Stomach (tissue), 9 donors: ENCODE data around the gene NEDD4L. TPM values are rescaled to one million over a fixed set of nuclear protein-coding genes. Genes with fewer than 3 reads are reported as not detected.

ENCODE experiments used
- DNase-seq, 2 donors: peaks; one replicate each; pipeline versions ENCODE4 v3.0.0 to v3.0.0-alpha.2; 2013 to 2019
- H3K27ac ChIP-seq, 5 donors: fragments of 200-600 bp in 4 of 5; sonication (generic) in 4 of 5; one replicate each; pipeline ENCODE4 v1.5.1; 2013 to 2019; ENCODE audit warnings: mild to moderate bottlenecking in 1 of 5, moderate library complexity in 1 of 5
- H3K27me3 ChIP-seq, 3 donors: fragments of 200-600 bp; sonication (generic); one replicate each; pipeline ENCODE4 v1.5.1; 2017 to 2019; ENCODE audit warnings: mixed run types in 1 of 3
- H3K36me3 ChIP-seq, 4 donors: fragments of 200-600 bp; sonication (generic); 1 replicate in 3 of 4; 2 replicates in 1 of 4; pipeline ENCODE4 v1.5.1; 2016 to 2019
- H3K4me1 ChIP-seq, 4 donors: fragments of 200-600 bp; sonication (generic); one replicate each; pipeline ENCODE4 v1.5.1; 2016 to 2019
- H3K4me3 ChIP-seq, 4 donors: fragments of 200-600 bp; sonication (generic) in 3 of 4; one replicate each; pipeline ENCODE4 v1.5.1; 2016 to 2019; ENCODE audit warnings: mild to moderate bottlenecking in 1 of 4
- H3K9me3 ChIP-seq, 4 donors: fragments of 200-600 bp; sonication (generic); one replicate each; pipeline ENCODE4 v1.5.1; 2016 to 2019
- EP300 ChIP-seq: sonication (generic); formaldehyde crosslinking; IDR thresholded peaks from one replicate; pipeline ENCODE4 v1.6.1; 2017; ENCODE audit warnings: antibody characterized with exemption
- POLR2A ChIP-seq, 4 donors: fragments of 450-650 bp; IDR thresholded peaks; one replicate each; pipeline ENCODE4 v1.6.1; 2016; ENCODE audit warnings: antibody characterized with exemption in 4 of 4, control low read depth in 2 of 4, mild to moderate bottlenecking in 1 of 4, moderate library complexity in 1 of 4
- POLR2AphosphoS5 ChIP-seq, 3 donors: sonication (generic); formaldehyde crosslinking; IDR thresholded peaks; one replicate each; pipeline ENCODE4 v1.6.1; 2016; ENCODE audit warnings: antibody characterized with exemption in 3 of 3
- WGBS, 5 donors: extraction: QIAGEN DNeasy Blood & Tissue Kit in 3 of 5; methylation state at CpG; one replicate each; pipeline versions ENCODE4 v1.1.5 to v1.1.7; 2013 to 2018; 5-methylcytosine and 5-hydroxymethylcytosine counted together
- intact Hi-C: fragments of 100-400 bp; cut with DNase I; formaldehyde crosslinking; loops from one replicate; pipeline ENCODE4 v1.15.1; 2023; ENCODE audit warnings: low total_unique reads
- polyA plus RNA-seq, 3 donors: library from polyadenylated mRNA; stranded (reverse); fragments of 200-250 nt; gene quantifications; one replicate each; pipeline ENCODE4 v1.2.3, GENCODE V29; 2013
- total RNA-seq, 5 donors: library from RNA; depleted of rRNA; stranded (reverse); fragments of >200 nt; gene quantifications; one replicate each; pipeline versions ENCODE4 v1.1.0 to v1.2.3, GENCODE V29; 2014 to 2016
- TF ChIP-seq, protein P1 (sequence below), 7 experiments: fragments of 450-650 bp in 4 of 7; fragments of 200-600 bp in 3 of 7; sonication (generic) in 3 of 7; IDR thresholded peaks; one replicate each; pipeline ENCODE4 v1.5.1; 2016 to 2019; ENCODE audit warnings: antibody characterized with exemption in 7 of 7, control low read depth in 2 of 7, mild to moderate bottlenecking in 1 of 7
- donor health status: healthy with polysubstance abuse.
- donor health status: Bipolar disorder and iron deficiency.
- donor health status: healthy.

The NEDD4L gene
- total and polyA plus RNA-seq, 8 donors, result 46.1 to 315 (median 129) TPM

GRCh38 chr18:58033216-58033615 is 10.8 kb upstream of the NEDD4L start:
- intact Hi-C loops, result no loop called here
- H3K27me3 ChIP-seq, result no peaks in the 10 kb centered on the region
- WGBS, 5 donors, result 84 to 93% (median 88%) methylated on average over 3 of the region's 3 CpGs
- TF ChIP-seq POLR2A (IDR thresholded peaks at IDR 0.05), result no peak
- TF ChIP-seq, protein P1, sequence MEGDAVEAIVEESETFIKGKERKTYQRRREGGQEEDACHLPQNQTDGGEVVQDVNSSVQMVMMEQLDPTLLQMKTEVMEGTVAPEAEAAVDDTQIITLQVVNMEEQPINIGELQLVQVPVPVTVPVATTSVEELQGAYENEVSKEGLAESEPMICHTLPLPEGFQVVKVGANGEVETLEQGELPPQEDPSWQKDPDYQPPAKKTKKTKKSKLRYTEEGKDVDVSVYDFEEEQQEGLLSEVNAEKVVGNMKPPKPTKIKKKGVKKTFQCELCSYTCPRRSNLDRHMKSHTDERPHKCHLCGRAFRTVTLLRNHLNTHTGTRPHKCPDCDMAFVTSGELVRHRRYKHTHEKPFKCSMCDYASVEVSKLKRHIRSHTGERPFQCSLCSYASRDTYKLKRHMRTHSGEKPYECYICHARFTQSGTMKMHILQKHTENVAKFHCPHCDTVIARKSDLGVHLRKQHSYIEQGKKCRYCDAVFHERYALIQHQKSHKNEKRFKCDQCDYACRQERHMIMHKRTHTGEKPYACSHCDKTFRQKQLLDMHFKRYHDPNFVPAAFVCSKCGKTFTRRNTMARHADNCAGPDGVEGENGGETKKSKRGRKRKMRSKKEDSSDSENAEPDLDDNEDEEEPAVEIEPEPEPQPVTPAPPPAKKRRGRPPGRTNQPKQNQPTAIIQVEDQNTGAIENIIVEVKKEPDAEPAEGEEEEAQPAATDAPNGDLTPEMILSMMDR (IDR thresholded peaks at IDR 0.05), result no peak
- TF ChIP-seq POLR2AphosphoS5 (IDR thresholded peaks at IDR 0.05), result no peak
- no peak for TF ChIP-seq EP300
- H3K36me3 ChIP-seq, result no peaks in the 10 kb centered on the region
- H3K4me3 ChIP-seq, result no peak overlapping the region
- DNase-seq, result no peak
- H3K9me3 ChIP-seq, result no peaks in the 10 kb centered on the region
- H3K4me1 ChIP-seq, result peaks cover 0 to 4% (median 0%) of the 10 kb centered on the region in 4 donors
- H3K27ac ChIP-seq, result no peak overlapping the region

DNA sequence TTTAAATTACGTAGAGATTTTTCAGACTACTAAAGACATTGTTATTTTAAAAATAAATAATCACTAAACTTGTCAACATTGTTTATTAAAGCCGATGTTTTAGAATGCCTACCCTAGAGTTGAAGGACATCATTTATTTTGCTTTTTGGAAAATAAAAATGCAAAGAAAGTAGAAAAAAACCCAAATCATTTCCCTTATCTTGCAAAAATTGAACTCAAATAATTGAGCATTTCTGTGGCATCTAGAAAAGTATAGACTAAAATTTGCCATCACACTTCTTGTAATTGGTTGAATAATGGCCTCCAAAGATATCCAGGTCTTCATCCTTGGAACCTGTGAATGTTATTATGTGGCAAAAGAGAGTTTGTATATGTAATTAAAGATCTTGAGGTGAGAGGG is 9.7 kb upstream of the NEDD4L start:
- H3K4me3 ChIP-seq, result no peak overlapping the region
- H3K36me3 ChIP-seq, result no peaks in the 10 kb centered on the region
- WGBS, 5 donors, result 72 to 86% (median 77%) methylated on average over 2 of the region's 2 CpGs
- no peak overlapping the region for H3K27ac ChIP-seq
- DNase-seq, result no peak
- peaks cover 0 to 4% (median 0%) of the 10 kb centered on the region in 4 donors for H3K4me1 ChIP-seq
- no peaks in the 10 kb centered on the region for H3K9me3 ChIP-seq
- intact Hi-C loops, result no loop called here
- TF ChIP-seq, protein P1 (IDR thresholded peaks at IDR 0.05), result no peak
- TF ChIP-seq EP300, result no peak
- no peak for TF ChIP-seq POLR2A (IDR thresholded peaks at IDR 0.05)
- TF ChIP-seq POLR2AphosphoS5 (IDR thresholded peaks at IDR 0.05), result no peak
- H3K27me3 ChIP-seq, result no peaks in the 10 kb centered on the region

GRCh38 chr18:58037163-58037562 is 6.9 kb upstream of the NEDD4L start:
- no peaks in the 10 kb centered on the region for H3K27me3 ChIP-seq
- H3K4me3 ChIP-seq, result no peak overlapping the region
- no peaks in the 10 kb centered on the region for H3K9me3 ChIP-seq
- peaks cover 0 to 4% (median 0%) of the 10 kb centered on the region in 4 donors for H3K4me1 ChIP-seq
- H3K36me3 ChIP-seq, result no peaks in the 10 kb centered on the region
- DNase-seq, result no peak
- intact Hi-C loops, result no loop called here
- TF ChIP-seq, protein P1 (IDR thresholded peaks at IDR 0.05), result no peak
- no peak for TF ChIP-seq POLR2AphosphoS5 (IDR thresholded peaks at IDR 0.05)
- TF ChIP-seq POLR2A (IDR thresholded peaks at IDR 0.05), result no peak
- no peak for TF ChIP-seq EP300
- H3K27ac ChIP-seq, result no peak overlapping the region

GRCh38 chr18:58038063-58038462 is 6.0 kb upstream of the NEDD4L start:
- TF ChIP-seq EP300 (no peak), POLR2A (IDR thresholded peaks at IDR 0.05) (no peak), POLR2AphosphoS5 (IDR thresholded peaks at IDR 0.05) (no peak)
- TF ChIP-seq, protein P1 (IDR thresholded peaks at IDR 0.05), result no peak
- Histone ChIP-seq H3K36me3 (no peaks in the 10 kb centered on the region), H3K27me3 (no peaks in the 10 kb centered on the region), H3K4me3 (no peak overlapping the region), H3K27ac (no peak overlapping the region), H3K4me1 (peaks cover 0 to 13% (median 7%) of the 10 kb centered on the region in 4 donors), H3K9me3 (no peaks in the 10 kb centered on the region)
- no peak for DNase-seq
- WGBS, 5 donors, result 68 to 85% (median 70%) methylated on average over 3 of the region's 3 CpGs
- intact Hi-C loops, result no loop called here
